GM21423 (cell line): ENCODE data around the gene TMPRSS7.

Source experiments
- ATAC-seq: cut with Tn5 transposase; IDR thresholded peaks from one replicate; pipeline ENCODE4 v1.9.1; 2021; ENCODE audit warnings: mild to moderate bottlenecking, moderate library complexity; ENCODE audit not compliant: unreplicated experiment

The TMPRSS7 gene

GRCh38 chr3:112124907-112125607 is 90.5 kb downstream of the TMPRSS7 start:
- ATAC-seq = no peak

- ATAC-seq = no peak
Observed at GRCh38 chr3:112126511-112126911, 92.0 kb downstream of the TMPRSS7 start.

GRCh38 chr3:112127522-112128494 is 93.3 kb downstream of the TMPRSS7 start:
- ATAC-seq = no peak

GRCh38 chr3:112128843-112129727 is 94.5 kb downstream of the TMPRSS7 start:
- peak; percentile 58 for ATAC-seq

- ATAC-seq = no peak
Observed at GRCh38 chr3:112129925-112130637, 95.5 kb downstream of the TMPRSS7 start.

GRCh38 chr3:112130638-112130993 is 96.1 kb downstream of the TMPRSS7 start:
- no peak for ATAC-seq
